GM12873 (cell line): ENCODE measurements around the gene SMC1B.

Experiments used
- TF ChIP-seq, protein P1 (sequence below): IDR thresholded peaks from 2 replicates; pipeline ENCODE4 v1.5.1; 2012; ENCODE audit warnings: low read depth, mild to moderate bottlenecking, moderate library complexity, low read length, control low read depth; ENCODE audit not compliant: insufficient read depth; ENCODE audit errors: missing control alignments

SMC1B gene

DNA sequence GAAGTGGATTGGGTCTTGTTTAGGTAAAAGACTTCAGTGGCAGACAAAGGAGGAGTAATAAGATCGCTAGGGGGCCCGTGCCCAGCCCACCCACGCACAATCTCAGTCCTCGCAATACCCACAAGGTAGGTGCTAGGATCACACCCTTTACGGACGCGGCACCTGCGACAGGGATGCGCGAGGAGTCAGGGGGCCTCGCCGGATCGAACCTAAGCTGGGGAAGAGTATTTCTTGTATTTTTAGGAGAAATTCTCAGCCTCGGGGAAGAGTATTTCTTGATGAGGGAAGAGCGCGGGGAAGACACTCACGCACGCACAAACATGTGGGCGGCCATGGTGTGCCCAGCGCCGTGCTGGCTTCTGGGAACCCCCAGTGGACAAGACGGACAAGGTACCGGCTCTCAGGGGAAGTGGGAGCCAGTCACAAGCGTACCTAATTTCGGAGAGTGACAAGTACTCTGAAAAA lies 104.4 kb downstream of the SMC1B start:
- TF ChIP-seq, protein P1, sequence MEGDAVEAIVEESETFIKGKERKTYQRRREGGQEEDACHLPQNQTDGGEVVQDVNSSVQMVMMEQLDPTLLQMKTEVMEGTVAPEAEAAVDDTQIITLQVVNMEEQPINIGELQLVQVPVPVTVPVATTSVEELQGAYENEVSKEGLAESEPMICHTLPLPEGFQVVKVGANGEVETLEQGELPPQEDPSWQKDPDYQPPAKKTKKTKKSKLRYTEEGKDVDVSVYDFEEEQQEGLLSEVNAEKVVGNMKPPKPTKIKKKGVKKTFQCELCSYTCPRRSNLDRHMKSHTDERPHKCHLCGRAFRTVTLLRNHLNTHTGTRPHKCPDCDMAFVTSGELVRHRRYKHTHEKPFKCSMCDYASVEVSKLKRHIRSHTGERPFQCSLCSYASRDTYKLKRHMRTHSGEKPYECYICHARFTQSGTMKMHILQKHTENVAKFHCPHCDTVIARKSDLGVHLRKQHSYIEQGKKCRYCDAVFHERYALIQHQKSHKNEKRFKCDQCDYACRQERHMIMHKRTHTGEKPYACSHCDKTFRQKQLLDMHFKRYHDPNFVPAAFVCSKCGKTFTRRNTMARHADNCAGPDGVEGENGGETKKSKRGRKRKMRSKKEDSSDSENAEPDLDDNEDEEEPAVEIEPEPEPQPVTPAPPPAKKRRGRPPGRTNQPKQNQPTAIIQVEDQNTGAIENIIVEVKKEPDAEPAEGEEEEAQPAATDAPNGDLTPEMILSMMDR, result no peak

DNA sequence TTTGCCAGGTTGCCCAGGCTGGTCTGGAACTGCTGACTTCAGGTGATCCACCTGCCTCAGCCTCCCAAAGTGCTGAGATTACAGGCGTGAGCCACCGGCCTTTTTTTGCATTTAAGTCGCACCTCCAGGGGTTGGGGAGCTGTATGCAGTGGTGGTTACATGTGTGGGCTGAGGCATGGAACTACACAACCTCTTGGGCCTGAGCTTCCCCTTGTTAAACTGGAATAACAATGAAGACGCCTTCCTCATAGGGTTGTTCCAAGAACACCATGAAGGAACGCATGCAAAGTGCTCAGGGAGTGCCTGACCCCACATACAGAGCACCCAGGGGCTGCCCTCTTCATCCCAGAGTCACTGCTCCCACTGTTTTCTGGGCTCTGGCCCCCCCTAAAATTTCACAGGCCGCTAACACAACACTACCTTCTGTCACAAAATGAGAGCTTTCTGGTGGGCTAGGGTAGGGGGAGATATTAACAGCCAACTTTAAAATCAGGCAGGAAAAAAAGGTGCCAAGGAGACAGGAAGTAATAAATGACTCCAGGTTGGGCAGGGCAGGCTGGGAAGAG lies 104.9 kb downstream of the SMC1B start:
- TF ChIP-seq, protein P1, result no peak

DNA sequence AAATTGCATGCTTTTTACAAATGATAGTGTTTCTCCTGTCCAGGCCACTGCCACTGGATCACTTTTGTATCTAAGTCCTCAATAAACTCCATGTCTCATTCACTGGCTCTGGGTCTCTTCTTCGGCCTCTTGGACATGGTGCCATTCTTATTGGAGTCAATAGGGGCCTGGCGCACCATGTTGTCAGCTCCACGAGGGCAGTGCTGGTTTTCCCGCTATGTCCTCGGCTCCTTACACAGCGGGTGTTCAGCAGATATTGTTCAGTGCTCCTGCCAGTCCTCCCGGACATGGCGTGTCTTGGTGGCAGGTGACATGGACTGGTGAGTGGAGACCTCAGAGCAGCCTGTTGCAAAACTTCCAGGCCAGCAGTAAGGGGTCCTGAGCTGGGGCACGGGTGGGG lies 107.3 kb downstream of the SMC1B start:
- TF ChIP-seq, protein P1, result no peak

DNA sequence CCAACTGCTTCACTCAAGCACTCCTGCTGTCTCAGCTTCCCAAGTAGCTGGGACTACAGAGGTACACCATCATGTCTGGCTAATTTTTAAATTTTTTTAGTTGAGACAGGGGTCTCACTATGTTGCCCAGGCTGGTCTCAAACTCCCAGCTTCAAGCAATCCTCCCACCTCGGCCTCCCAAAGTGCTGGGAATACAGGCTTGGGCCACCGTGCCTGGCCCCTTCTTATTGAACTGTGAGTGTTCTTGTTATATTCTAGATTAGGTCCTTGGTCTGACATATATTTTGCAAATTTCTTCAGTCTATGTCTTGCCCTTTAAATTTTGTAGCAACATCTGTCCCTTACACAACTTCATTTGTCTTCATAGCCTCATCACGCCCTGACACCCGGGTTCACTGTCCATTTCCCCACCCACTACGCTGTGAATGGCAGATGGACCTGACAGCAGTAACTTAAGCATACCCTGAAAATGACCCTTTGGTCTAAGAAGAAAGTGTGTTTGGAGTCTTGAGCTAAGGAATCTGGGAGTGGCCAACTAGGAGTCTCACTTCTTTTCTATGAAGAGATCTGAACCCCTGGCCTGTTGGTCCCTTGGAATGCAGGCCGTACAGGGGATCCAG lies 107.8 kb downstream of the SMC1B start:
- TF ChIP-seq, protein P1, result no peak

DNA sequence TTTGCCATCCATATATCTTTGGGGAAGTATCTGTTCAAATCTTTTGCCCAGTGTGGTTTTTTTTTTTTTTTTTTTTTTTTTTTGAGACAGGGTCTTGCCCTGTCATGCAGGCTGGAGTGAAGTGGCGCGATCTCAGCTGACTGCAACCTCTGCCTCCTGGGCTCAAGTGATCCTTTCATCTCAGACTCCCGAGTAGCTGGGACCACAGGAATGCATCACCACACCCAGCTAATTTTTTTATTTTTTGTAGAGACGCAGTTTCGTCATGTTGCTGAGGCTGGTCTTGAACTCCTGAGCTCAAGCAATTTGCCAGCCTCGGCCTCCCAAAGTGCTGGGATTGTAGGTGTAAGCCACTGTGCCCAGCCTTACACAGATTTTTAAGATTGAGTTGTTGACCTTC lies 108.4 kb downstream of the SMC1B start:
- TF ChIP-seq, protein P1, result no peak

DNA sequence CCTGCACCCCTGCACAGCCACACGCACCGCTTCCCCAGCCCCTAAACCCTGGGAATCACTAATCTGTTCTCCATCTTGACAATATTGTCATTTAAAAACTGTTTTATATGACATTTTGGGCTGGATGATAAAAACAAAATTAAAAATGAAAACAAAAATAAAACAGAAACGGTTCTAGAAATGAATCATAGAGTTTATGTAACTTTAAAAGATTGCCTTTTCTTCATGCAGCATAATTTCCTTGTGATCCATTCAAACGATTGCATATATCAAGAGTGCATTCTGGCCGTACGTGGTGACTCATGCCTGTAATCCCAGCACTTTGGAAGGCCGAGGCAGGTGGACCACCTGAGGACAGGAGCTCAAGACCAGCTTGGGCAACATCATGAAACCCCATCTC lies 110.2 kb downstream of the SMC1B start:
- TF ChIP-seq, protein P1, result no peak

DNA sequence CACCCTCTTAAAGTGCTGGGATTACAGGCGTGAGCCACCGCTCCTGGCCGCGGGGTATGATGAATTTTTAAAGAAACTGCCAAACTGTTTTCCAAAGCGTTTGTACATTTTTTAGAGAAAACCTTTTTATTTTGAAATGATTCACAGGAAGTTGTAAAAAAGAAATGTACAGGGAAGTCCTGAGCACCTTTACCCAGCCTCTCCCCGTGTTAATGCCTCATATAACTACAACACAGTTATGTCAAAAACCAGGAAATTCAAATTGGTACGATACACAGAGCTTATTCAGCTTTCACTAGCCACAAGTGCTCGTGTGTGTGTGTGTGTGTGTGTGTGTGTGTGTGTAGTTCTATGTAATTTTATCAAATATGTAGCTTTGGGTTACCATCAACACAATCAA lies 110.6 kb downstream of the SMC1B start:
- TF ChIP-seq, protein P1, result no peak
